HG02885 (cell line): ENCODE results near the gene ASZ1.

Experiments used
- ATAC-seq: cut with Tn5 transposase; IDR thresholded peaks from one replicate; pipeline ENCODE4 v1.9.1; 2021; ENCODE audit warnings: mild to moderate bottlenecking; ENCODE audit not compliant: unreplicated experiment, poor library complexity

ASZ1 gene

DNA sequence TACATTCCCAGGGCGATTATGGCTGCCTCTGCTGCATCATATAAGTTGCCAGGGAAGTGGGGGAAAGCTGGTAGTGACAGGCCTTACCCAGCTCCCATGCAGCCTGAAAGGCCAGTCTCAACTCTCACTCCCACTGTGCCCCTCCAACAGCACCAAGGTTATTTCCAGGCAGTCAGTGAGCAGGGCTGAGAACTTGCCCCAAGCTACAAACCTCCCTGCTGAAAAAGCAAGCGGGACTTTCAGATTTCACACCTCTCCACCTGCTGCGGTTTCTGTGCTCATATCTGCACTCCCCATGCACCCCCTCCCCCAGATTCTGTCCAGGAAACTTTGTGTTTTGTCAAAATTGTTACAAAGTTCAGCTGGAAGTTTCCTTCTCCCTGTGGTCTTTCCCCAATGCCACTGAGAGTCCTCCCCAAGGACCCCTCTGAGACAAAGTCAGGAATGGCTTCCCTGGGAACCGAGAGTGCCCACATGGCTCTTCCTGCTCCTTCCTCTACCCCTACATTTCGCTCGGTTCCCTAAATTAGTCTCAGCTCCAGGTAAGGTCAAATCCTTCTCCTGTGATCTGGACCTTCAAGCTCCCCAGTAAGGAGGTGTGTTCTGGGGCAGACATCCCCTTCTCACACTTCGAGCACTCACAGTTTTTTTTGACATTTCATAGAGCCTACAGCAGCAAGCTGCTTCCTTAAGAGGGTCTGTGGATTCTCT, 79.2 kb downstream of the ASZ1 start:
- peak; percentile 95 for ATAC-seq

- peak; percentile 2 for ATAC-seq
These were observed 79.8 kb downstream of the ASZ1 start for GRCh38 chr7:117347480-117347879.

DNA sequence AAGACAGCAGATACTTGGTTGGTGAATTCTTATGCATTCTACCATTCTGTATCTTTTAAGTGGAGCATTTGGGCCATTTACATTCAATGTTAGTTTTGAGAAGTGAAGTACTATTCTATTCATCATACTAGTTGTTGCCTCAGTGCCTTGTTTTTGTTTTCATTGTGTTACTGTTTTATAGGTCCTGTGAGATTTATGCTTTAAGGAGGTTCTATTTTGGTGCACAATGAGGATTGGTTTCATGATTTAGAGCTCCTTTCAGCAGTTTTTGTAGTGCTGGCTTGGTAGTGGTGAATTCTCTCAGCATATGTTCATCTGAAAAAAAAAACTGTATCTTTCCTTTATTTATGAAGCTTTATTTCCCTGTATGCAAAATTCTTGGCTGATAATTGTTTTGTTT, 81.1 kb downstream of the ASZ1 start:
- no peak for ATAC-seq

DNA sequence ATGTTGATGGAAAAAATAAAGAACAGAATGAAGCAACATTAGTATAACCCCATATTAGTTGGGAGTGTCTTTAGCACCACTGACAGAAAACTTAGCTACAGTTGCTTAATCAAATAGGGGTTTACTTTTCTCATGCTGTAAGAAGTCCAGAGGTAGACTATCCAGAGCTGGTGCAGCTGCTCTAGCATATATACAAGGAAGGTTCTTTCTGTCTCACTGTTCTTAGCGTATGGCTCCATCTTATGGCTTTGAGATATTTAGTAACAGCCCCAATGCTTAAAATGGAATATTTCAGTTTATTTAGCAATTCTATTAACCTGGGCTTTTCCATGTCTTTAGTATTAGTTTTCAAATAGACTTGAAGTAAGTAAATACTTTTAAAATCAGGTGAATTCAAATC, 89.3 kb downstream of the ASZ1 start:
- no peak for ATAC-seq

GRCh38 chr7:117333168-117333567, 94.1 kb downstream of the ASZ1 start:
- no peak for ATAC-seq

- no peak for ATAC-seq
These were observed 95.3 kb downstream of the ASZ1 start for GRCh38 chr7:117332031-117332430.

DNA sequence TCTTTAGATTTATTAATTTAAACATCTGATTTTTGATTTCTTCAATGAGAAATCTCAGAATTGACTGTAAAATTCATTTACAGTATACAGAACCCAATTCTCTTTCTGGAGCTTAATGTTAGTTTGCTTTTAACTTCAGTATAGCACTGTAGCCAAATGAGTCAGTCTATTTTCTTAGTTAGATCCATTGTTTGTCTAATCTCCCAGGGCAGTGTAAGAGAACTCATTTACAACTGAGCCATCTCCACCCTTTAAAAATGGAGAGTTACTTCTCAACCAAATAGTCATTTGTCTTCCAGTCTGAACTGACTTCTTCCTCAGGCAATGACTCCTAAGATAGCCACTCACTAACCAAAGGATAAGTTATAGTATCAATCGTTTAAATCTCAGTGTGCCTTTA, 101.5 kb downstream of the ASZ1 start:
- no peak for ATAC-seq

DNA sequence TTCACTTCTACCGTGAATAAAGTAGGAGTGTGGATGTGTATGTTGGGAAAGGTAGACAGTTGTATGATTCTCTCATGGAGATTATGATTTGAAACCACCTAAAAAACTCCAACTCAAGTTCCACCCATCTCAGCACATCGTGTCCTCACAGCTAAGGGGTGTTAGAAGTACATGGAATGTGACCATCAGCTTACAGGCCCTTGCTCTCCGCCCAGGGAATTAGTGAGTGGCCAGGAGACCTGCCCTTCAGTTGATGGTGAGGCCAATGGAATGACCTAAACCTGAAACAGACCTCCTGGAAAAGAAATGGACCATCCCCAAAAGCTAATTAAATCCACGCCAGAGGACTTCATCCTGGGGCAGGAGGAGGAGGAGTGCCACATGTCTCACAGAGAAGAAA, 102.3 kb downstream of the ASZ1 start:
- no peak for ATAC-seq

- ATAC-seq = no peak
These were observed 103.2 kb downstream of the ASZ1 start for GRCh38 chr7:117323851-117324711.

- no peak for ATAC-seq
These were observed 103.9 kb downstream of the ASZ1 start for GRCh38 chr7:117323305-117323850.

GRCh38 chr7:117322741-117323304, 104.5 kb downstream of the ASZ1 start, which contains the start of gene WNT2:
Gene WNT2 (minus strand): TSS chr7:117323058. CDS start chr7:117322989, 69 bp downstream.
- ATAC-seq = no peak

GRCh38 chr7:117320523-117320922, 106.8 kb downstream of the ASZ1 start:
- ATAC-seq = no peak

DNA sequence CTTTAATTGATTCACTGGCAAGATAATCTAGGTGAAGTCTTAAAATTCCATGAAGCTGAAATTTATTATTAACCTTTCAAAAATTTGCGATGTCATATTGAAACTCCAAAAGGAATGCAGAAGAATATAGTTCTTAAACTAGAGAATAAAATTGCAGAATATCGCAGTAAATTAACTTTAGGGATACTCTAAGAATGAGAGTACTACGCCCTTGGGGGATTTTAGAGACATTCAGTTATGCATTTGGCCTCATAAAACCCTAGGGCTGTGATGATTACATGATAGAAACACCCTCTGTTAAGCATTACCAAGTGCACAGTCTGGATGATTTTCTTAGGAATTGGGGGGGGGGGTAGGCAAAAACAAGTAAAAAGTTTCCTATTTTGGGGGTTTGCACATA, 108.1 kb downstream of the ASZ1 start:
- no peak for ATAC-seq

GRCh38 chr7:117313582-117313981, 113.7 kb downstream of the ASZ1 start:
- no peak for ATAC-seq
